Lower leg skin (tissue), 3 donors: ENCODE data around the gene TJAP1.

Experiments
- CTCF ChIP-seq, 3 donors: fragments of 450-650 bp; IDR thresholded peaks; one replicate each; pipeline ENCODE4 v1.5.1; 2016; ENCODE audit warnings: antibody characterized with exemption in 3 of 3, mild to moderate bottlenecking in 3 of 3, moderate library complexity in 2 of 3
- POLR2A ChIP-seq, 2 donors: fragments of 450-650 bp; IDR thresholded peaks; one replicate each; pipeline ENCODE4 v1.6.1; 2016 to 2017; ENCODE audit warnings: antibody characterized with exemption in 2 of 2, mild to moderate bottlenecking in 1 of 2, moderate library complexity in 1 of 2

DNA sequence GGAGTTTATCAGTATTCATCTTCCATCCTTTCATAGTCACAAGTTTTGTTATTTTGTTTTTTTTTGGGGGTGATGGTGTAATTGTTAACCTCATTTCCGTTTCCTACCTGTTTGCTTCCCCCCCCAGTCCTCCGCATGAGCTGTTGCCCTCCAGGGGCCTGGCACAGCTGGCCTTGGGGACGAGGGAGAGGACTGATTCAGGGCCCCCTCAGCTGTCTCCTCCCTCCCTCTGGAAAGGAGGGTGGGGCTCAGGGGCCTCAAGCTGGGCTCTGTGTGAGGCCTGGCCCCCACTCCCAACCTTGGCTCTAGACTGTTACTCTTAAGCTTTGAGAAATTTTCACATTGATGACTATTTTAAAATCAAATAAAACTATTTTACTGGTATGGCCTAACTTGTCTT lies 28.8 kb downstream of the TJAP1 start:
- TF ChIP-seq CTCF (IDR thresholded peaks at IDR 0.05) (no peak), POLR2A (IDR thresholded peaks at IDR 0.05) (no peak)
